HepG2 (cell line): ENCODE results near the gene IQCK. TPM values are rescaled to one million over a fixed set of nuclear protein-coding genes. Genes with fewer than 3 reads are reported as not detected.

Source experiments
- ATAC-seq: fragments of 200-7000 bp; cut with Tn5 transposase; 3 replicates; pipeline ENCODE4 v1.9.1; 2020; ENCODE audit warnings: mild to moderate bottlenecking, moderate library complexity
- BruUV-seq: library from RNA; stranded (reverse); fragments of 400-500 nt; replicated peaks from 2 replicates; lab custom pipeline; 2021; lab: Mats Ljungman, UMichigan
- CTCF ChIA-PET: fragments of 300-600 bp; formaldehyde crosslinking; extraction: SDS; loops from one replicate; lab custom pipeline; 2021; ENCODE audit warnings: low total read pairs, inconsistent platforms, low intra/inter-chr PET ratio; lab: Yijun Ruan, JAX
- POLR2A ChIA-PET: fragments of 350-600 bp; sonication (Branson Sonifier 250); formaldehyde crosslinking; loops from one replicate; lab custom pipeline; 2020; ENCODE audit warnings: antibody characterized with exemption, inconsistent platforms; lab: Yijun Ruan, JAX
- DNase-seq: peaks from one replicate; pipeline ENCODE4 v3.0.0-alpha.2; 2015; ENCODE audit warnings: low spot score
- FAIRE-seq: peaks from 3 replicates; lab custom pipeline; 2011; peaks lifted over from hg19 to GRCh38; lab: Jason Lieb, UNC
- H2AFZ ChIP-seq: one replicate; pipeline ENCODE4 v1.6.1; 2011; ENCODE audit warnings: low read length, inconsistent platforms
- H3K27ac ChIP-seq: fragments of 300-600 bp; 3 replicates; pipeline ENCODE4 v1.8.0; 2011; ENCODE audit warnings: mixed run types, mild to moderate bottlenecking, mixed read lengths, low read length, inconsistent platforms; ENCODE audit not compliant: insufficient read depth; ENCODE audit errors: extremely low read length
- H3K27me3 ChIP-seq, 2 experiments: fragments of 200-600 bp in 1 of 2; 2 replicates in 1 of 2; 3 replicates in 1 of 2; pipeline versions ENCODE4 v1.6.0 to v1.8.0; 2011; ENCODE audit warnings: low read length in 2 of 2, mild to moderate bottlenecking in 2 of 2, moderate library complexity in 2 of 2, inconsistent platforms in 1 of 2; ENCODE audit not compliant: insufficient read depth in 2 of 2, control insufficient read depth in 1 of 2
- H3K36me3 ChIP-seq, 2 experiments: fragments of 200-600 bp in 1 of 2; replicated peaks in 1 of 2; 2 replicates in 1 of 2; 3 replicates in 1 of 2; pipeline versions ENCODE4 v1.5.1 to v1.8.0; 2011; ENCODE audit warnings: low read length in 2 of 2, inconsistent platforms in 1 of 2; ENCODE audit not compliant: insufficient read depth in 2 of 2, control insufficient read depth in 1 of 2
- H3K4me1 ChIP-seq: 2 replicates; pipeline ENCODE4 v1.5.1; 2012; ENCODE audit warnings: low read length, inconsistent platforms; ENCODE audit not compliant: insufficient read depth
- H3K4me2 ChIP-seq: 2 replicates; pipeline ENCODE4 v1.6.0; 2011; ENCODE audit warnings: low read depth, low read length, inconsistent platforms
- H3K4me3 ChIP-seq, 3 experiments: fragments of 200-600 bp in 1 of 3; sonication (generic), shearing (Covaris generic) in 1 of 3; replicated peaks in 1 of 3; 2 replicates each; pipeline ENCODE4 v1.5.1; 2011 to 2016; ENCODE audit warnings: low read length in 3 of 3, inconsistent platforms in 2 of 3, low read depth in 2 of 3, mild to moderate bottlenecking in 2 of 3, control low read depth in 1 of 3, mixed read lengths in 1 of 3; ENCODE audit not compliant: insufficient read depth in 1 of 3
- H3K79me2 ChIP-seq: one replicate; pipeline ENCODE4 v1.6.1; 2011; ENCODE audit warnings: low read length, inconsistent platforms; ENCODE audit not compliant: insufficient read depth
- H3K9ac ChIP-seq: 2 replicates; pipeline ENCODE4 v1.6.0; 2011; ENCODE audit warnings: mild to moderate bottlenecking, low read depth, low read length, inconsistent platforms; ENCODE audit not compliant: insufficient read depth
- H3K9me3 ChIP-seq: 2 replicates; pipeline ENCODE4 v1.5.1; 2012; ENCODE audit warnings: mild to moderate bottlenecking, low read length
- H4K20me1 ChIP-seq: 2 replicates; pipeline ENCODE4 v1.6.0; 2011; ENCODE audit warnings: inconsistent platforms, mild to moderate bottlenecking, low read length, moderate library complexity; ENCODE audit not compliant: insufficient read depth
- NKX3-1 ChIP-seq: sonication (generic); formaldehyde crosslinking; IDR thresholded peaks from 2 replicates; pipeline ENCODE4 v1.5.0; 2020; ENCODE audit warnings: missing genetic modification reagents
- SALL1 ChIP-seq: sonication (generic); formaldehyde crosslinking; IDR thresholded peaks from 2 replicates; pipeline ENCODE4 v1.8.0; 2022; ENCODE audit warnings: mild to moderate bottlenecking, missing genetic modification reagents
- SMAD3 ChIP-seq: sonication (generic); formaldehyde crosslinking; IDR thresholded peaks from 2 replicates; pipeline ENCODE4 v1.4.0; 2020; ENCODE audit warnings: missing genetic modification reagents
- SRF ChIP-seq: IDR thresholded peaks from 2 replicates; pipeline ENCODE4 v1.6.1; 2011; ENCODE audit warnings: mild to moderate bottlenecking, low read depth, low read length, moderate library complexity
- ZBTB1 ChIP-seq: sonication (generic); formaldehyde crosslinking; IDR thresholded peaks from 2 replicates; pipeline ENCODE4 v1.4.0; 2020; ENCODE audit warnings: missing genetic modification reagents, borderline replicate concordance
- WGBS: methylation state at CpG from one replicate; pipeline ENCODE4 v1.1.6; 2017; ENCODE audit warnings: low lambda C conversion rate; 5-methylcytosine and 5-hydroxymethylcytosine counted together
- in situ Hi-C: cut with HindIII; loops from 2 replicates; pipeline ENCODE4 v1.10.0; 2017; ENCODE audit warnings: low pct_unique_long_range_greater_than_20kb; ENCODE audit not compliant: extremely low pct_ligation_motif_present
- intact Hi-C: fragments of 100-400 bp; cut with micrococcal nuclease; formaldehyde crosslinking; loops from one replicate; pipeline ENCODE4 v1.10.0; 2022; ENCODE audit not compliant: unreplicated experiment
- polyA plus RNA-seq, 8 experiments: library from polyadenylated mRNA; depleted of rRNA in 3 of 8; stranded (reverse) in 7 of 8; unstranded in 1 of 8; fragments of >200 nt; fragmentation: Illumina TruSeq in 4 of 8; extraction: Trizol in 4 of 8; gene quantifications; 2 replicates each; pipeline versions ENCODE4 v1.2.1 to v1.2.3, GENCODE V29; 2011 to 2016; ENCODE audit warnings: low read depth in 4 of 8, missing spikeins in 1 of 8, mixed read lengths in 1 of 8; ENCODE audit not compliant: insufficient read depth in 1 of 8
- total RNA-seq, 5 experiments: library from RNA; depleted of rRNA; stranded (reverse); fragments of >200 nt; fragmentation: Illumina TruSeq; extraction: Trizol; gene quantifications; 2 replicates each; pipeline ENCODE4 v1.2.3, GENCODE V29; 2016; ENCODE audit warnings: low read depth in 1 of 5
- TF ChIP-seq, protein P1 (sequence below): sonication (generic); formaldehyde crosslinking; IDR thresholded peaks from 2 replicates; pipeline ENCODE4 v1.8.1; 2023; ENCODE audit warnings: mild to moderate bottlenecking, missing genetic modification reagents
- TF ChIP-seq, protein P2 (sequence below), 2 experiments: sonication (generic) in 1 of 2; formaldehyde crosslinking in 1 of 2; IDR thresholded peaks; 2 replicates each; pipeline versions ENCODE4 v1.4.0 to v1.6.1; 2016 to 2020; ENCODE audit warnings: borderline replicate concordance in 1 of 2, low read depth in 1 of 2, mild to moderate bottlenecking in 1 of 2, missing genetic modification reagents in 1 of 2

Gene IQCK
- total and polyA plus RNA-seq, 2 of the 13 experiments (the other 11 are each of a cell fraction or from before 2014, with no cell fraction given) = 5.1 to 7.3 TPM

DNA sequence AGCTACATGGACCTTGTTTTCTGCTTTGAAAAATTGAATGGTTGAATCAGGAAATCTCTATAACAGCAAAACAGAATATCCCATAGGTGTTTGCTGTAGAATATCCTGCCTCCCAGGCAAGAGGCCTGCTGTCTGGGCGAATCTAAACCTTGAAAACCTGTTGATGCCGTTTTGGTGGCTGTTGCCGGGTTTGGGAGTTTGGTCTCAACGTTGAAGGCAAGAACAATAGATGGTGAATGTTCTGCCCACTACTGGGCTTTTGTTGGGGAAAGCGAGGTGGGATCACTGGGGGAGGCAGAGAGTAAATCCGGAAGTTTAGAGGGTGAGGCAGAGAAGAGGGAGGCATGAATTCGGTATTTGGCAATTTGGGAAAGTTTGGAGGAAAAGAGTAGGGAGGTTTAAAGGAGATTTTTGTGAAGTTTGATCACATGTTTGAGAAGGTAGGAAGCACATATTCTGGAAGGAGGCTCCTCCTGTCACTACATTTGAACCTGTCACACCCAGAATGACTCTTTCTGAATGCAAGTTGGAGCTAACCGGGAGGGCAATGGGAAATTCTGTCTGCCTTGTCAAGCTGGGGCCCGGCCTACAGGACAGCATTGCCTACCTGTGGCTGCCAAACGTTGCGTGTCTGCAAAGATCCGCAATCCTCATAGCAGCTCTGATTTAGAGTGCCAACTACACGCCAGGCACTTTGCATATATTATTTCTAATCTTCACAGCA is 120.1 kb downstream of the IQCK start:
- Histone ChIP-seq H3K27me3 (no peaks in the 10 kb centered on the region), H3K9me3 (no peaks in the 10 kb centered on the region), H3K4me1 (no peaks in the 10 kb centered on the region)
- intact Hi-C loops (no loop called here), in situ Hi-C loops (no loop called here)
- BruUV-seq = no TSS peak
- CTCF ChIA-PET = no interaction called here
- no peak for TF ChIP-seq SRF
- TF ChIP-seq, protein P1, sequence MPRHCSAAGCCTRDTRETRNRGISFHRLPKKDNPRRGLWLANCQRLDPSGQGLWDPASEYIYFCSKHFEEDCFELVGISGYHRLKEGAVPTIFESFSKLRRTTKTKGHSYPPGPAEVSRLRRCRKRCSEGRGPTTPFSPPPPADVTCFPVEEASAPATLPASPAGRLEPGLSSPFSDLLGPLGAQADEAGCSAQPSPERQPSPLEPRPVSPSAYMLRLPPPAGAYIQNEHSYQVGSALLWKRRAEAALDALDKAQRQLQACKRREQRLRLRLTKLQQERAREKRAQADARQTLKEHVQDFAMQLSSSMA (CRISPR knock-in tag) = no peak
- no peak for TF ChIP-seq ZBTB1 (CRISPR knock-in tag)
- TF ChIP-seq SALL1 (CRISPR knock-in tag) = no peak
- no peak for TF ChIP-seq NKX3-1
- TF ChIP-seq, all 625 proteins: peak for 0
- Histone ChIP-seq H3K4me2 (no peak overlapping the region), H3K4me3 (no peak overlapping the region), H3K27ac (no peak overlapping the region), H2AFZ (no peak overlapping the region), H3K79me2 (no peaks in the 10 kb centered on the region), H4K20me1 (no peaks in the 10 kb centered on the region), H3K9ac (no peak overlapping the region), H3K36me3 (no peaks in the 10 kb centered on the region)
- POLR2A ChIA-PET = no interaction called here
- ATAC-seq (no peak), FAIRE-seq (no peak), DNase-seq (no peak)
- WGBS = 78% methylated on average over 13 of the region's 13 CpGs

DNA sequence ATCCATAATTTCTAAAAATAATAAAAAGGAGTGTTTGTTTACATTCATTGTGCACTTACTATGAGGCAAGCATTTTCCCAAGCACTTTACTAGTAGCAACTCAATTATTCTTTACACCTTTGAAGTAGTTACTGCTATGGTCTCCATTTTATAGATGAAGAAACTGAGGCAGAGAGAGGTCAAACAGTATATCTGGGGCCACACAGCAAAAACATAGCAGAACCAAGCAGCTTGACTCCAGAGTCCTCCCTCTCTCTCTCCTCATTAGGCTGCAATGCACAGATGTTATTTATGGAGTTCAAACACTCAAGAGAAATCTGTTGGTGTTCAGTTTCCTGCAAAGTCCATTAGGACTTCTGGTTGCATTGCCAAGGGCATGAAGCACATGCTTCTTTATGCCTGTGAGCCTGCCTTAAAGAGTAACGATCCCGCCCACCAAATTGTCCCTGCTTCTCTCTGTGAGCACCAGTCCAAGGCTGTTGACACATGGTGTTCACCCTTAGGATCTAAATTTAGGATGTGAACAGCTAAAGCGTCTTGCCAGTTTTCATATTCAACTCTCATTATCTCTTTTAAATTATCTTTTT is 122.5 kb downstream of the IQCK start:
- ATAC-seq (no peak), FAIRE-seq (no peak), DNase-seq (no peak)
- Histone ChIP-seq H3K27me3 (no peaks in the 10 kb centered on the region), H2AFZ (no peak overlapping the region), H3K27ac (no peak overlapping the region), H4K20me1 (no peaks in the 10 kb centered on the region), H3K79me2 (no peaks in the 10 kb centered on the region), H3K9ac (no peak overlapping the region), H3K4me2 (no peak overlapping the region), H3K36me3 (no peaks in the 10 kb centered on the region), H3K9me3 (no peaks in the 10 kb centered on the region), H3K4me1 (no peaks in the 10 kb centered on the region), H3K4me3 (no peak overlapping the region)
- in situ Hi-C loops = no loop called here
- WGBS = 80% methylated on average over 3 of the region's 3 CpGs
- TF ChIP-seq SMAD3 = no peak
- TF ChIP-seq, protein P2, sequence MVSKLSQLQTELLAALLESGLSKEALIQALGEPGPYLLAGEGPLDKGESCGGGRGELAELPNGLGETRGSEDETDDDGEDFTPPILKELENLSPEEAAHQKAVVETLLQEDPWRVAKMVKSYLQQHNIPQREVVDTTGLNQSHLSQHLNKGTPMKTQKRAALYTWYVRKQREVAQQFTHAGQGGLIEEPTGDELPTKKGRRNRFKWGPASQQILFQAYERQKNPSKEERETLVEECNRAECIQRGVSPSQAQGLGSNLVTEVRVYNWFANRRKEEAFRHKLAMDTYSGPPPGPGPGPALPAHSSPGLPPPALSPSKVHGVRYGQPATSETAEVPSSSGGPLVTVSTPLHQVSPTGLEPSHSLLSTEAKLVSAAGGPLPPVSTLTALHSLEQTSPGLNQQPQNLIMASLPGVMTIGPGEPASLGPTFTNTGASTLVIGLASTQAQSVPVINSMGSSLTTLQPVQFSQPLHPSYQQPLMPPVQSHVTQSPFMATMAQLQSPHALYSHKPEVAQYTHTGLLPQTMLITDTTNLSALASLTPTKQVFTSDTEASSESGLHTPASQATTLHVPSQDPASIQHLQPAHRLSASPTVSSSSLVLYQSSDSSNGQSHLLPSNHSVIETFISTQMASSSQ (IDR thresholded peaks at IDR 0.05; ENCODE audit: low read depth) = no peak
- TF ChIP-seq, protein P2 (CRISPR knock-in tag; IDR thresholded peaks at IDR 0.05; ENCODE audit: borderline replicate concordance) = no peak
- BruUV-seq = no TSS peak
- intact Hi-C loops = no loop called here
- ChIA-PET CTCF (no interaction called here), POLR2A (no interaction called here)
